GM06990 (cell line): Measurements from ENCODE around the gene BAIAP2L1.

Experiments
- DNase-seq: peaks from one replicate; pipeline ENCODE4 v3.0.0-alpha.2; 2011; ENCODE audit not compliant: insufficient read length; ENCODE audit errors: extremely low read depth
- H3K27me3 ChIP-seq: replicated peaks from 2 replicates; pipeline ENCODE4 v1.6.0; 2011; ENCODE audit warnings: low read length; ENCODE audit not compliant: control insufficient read depth, insufficient read depth
- H3K36me3 ChIP-seq: 2 replicates; pipeline ENCODE4 v1.5.1; 2011; ENCODE audit warnings: low read length; ENCODE audit not compliant: control insufficient read depth, insufficient read depth
- H3K4me3 ChIP-seq: replicated peaks from 2 replicates; pipeline ENCODE4 v1.5.1; 2011; ENCODE audit warnings: low read depth, mild to moderate bottlenecking, control low read depth, low read length
- TF ChIP-seq, protein P1 (sequence below): IDR thresholded peaks from 2 replicates; pipeline ENCODE4 v1.5.1; 2011; ENCODE audit warnings: low read length, control low read depth, mild to moderate bottlenecking, inconsistent platforms; ENCODE audit not compliant: insufficient read depth, poor library complexity, severe bottlenecking

The BAIAP2L1 gene

DNA sequence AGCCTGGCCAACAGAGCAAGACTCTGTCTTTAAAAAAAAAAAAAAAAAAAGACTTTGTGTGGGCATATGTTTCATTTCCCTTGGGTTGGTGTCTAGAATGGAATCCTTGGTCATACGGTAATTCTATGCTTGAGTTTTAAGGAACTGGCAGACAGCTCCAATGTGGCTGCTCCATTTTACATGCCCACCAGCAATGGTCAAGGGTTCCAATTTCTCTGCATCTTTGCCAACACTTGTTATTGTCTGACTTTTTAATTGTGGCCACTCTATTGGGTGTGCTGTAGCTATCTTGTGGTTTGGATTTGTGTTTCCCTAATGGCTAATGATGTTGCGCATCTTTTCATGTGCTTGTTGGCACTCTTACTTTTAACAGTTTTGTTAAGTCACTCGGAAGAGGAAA is 61.8 kb downstream of the BAIAP2L1 start:
- no peaks in the 10 kb centered on the region for H3K27me3 ChIP-seq

DNA sequence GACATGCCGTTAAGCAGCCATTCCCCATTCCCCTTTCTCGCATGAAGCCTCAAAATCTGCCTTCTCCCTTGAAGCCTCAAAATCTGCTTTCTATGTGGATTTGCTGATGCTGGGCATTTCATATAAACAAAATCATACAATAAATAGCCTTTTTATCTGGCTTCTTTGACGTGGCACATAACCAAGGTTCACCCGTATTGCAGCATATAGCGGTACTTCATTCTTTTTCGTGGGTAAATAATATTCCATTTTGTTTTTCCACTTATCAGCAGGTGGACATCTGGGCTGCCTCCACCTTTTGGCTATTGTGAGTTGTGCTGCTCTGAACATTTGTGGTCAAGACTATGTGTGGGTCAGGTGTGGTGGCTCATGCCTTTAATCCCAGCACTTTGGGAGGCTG is 62.4 kb downstream of the BAIAP2L1 start:
- no peak for DNase-seq
- Histone ChIP-seq H3K4me3 (no peak overlapping the region), H3K27me3 (no peaks in the 10 kb centered on the region), H3K36me3 (peaks cover 3% of the 10 kb centered on the region; the same call in 1 of the 2 replicates)
- TF ChIP-seq, protein P1, sequence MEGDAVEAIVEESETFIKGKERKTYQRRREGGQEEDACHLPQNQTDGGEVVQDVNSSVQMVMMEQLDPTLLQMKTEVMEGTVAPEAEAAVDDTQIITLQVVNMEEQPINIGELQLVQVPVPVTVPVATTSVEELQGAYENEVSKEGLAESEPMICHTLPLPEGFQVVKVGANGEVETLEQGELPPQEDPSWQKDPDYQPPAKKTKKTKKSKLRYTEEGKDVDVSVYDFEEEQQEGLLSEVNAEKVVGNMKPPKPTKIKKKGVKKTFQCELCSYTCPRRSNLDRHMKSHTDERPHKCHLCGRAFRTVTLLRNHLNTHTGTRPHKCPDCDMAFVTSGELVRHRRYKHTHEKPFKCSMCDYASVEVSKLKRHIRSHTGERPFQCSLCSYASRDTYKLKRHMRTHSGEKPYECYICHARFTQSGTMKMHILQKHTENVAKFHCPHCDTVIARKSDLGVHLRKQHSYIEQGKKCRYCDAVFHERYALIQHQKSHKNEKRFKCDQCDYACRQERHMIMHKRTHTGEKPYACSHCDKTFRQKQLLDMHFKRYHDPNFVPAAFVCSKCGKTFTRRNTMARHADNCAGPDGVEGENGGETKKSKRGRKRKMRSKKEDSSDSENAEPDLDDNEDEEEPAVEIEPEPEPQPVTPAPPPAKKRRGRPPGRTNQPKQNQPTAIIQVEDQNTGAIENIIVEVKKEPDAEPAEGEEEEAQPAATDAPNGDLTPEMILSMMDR, result no peak

More for the DNA sequence above, 61.8 kb downstream of the BAIAP2L1 start:
- Histone ChIP-seq H3K36me3 (peaks cover 3% of the 10 kb centered on the region), H3K4me3 (no peak overlapping the region)
- TF ChIP-seq, protein P1, result no peak
- no peak for DNase-seq

DNA sequence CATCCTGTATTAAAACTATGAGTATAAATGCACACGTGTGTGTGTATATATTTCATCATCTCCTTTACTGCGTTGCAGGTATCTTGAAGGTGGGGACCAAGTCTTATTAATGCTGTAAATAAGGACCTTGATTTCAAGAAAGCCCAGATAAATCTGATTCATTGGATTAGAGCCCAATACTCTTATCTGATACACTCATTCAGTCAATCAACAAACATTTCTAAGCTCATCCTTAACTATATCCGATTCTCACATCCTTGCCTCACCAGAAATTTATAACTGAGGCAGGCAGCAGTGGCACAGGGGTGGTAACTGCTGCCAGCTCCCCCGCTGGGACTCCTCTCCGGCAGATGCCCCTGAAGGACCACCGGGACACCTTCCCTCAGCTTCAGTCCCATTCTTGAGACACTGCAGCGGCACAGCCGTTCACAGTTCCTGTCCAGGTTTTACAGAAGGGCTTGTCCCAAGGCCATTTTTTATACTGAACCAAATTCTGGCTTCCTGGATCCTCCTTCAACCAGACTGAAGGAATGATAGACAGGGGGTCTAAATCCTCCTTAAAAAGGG is 65.4 kb downstream of the BAIAP2L1 start:
- TF ChIP-seq, protein P1, result no peak
- no peak for DNase-seq
- peaks cover 6% of the 10 kb centered on the region; the same call in 1 of the 2 replicates for H3K36me3 ChIP-seq
- H3K4me3 ChIP-seq, result no peak overlapping the region
- H3K27me3 ChIP-seq, result no peaks in the 10 kb centered on the region

DNA sequence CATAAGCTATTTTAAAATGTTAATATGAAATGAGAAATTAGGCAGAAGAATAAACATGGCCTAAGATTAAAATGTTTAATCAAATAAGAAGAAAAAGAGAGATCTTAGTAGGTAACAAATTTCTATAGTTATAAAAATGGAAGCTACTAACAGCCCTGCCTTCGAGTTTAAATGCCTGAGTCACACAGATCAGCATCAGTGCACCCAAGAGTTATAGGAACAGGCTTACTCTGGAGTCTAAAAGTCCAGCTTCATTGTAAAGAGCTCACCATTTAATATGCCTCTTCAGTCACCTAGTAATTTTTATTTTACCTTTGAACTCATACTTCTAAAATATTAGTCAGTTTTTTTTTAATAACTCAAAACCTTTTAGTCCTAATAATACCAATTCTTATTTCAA is 66.8 kb downstream of the BAIAP2L1 start:
- no peak for DNase-seq
- H3K4me3 ChIP-seq, result no peak overlapping the region
- peaks cover 3% of the 10 kb centered on the region for H3K36me3 ChIP-seq
- no peaks in the 10 kb centered on the region for H3K27me3 ChIP-seq
- TF ChIP-seq, protein P1, result no peak

DNA sequence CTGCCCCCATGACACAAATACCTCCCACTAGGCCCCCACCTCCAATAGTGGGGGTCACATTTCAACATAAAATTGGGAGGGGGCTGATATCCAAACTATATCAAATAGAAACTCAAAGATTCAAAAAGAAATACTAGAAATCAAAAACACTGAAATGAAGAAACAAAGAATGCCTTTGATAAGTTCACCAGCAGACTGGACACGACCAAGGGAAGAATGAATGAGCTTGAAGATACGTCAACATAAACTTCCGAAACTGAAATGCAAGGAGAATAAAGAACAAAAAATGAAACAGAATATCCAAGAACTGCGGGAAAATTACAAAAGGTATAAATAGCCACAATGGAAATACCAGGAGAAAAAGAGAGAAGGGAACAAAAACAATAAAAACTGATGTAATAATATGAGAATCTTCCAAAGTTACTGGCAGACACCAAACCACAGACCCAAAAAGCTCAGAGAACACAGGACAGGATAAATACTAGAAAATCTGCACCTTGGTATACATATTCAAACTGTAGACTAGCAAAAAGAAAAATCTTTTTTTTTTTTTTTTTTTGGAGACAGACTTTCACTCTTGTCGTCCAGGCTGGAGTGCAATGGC is 69.9 kb downstream of the BAIAP2L1 start:
- Histone ChIP-seq H3K27me3 (no peaks in the 10 kb centered on the region), H3K4me3 (no peak overlapping the region), H3K36me3 (peaks cover 3% of the 10 kb centered on the region)
- TF ChIP-seq, protein P1, result no peak
- DNase-seq, result no peak
